Gastrocnemius medialis (tissue), 4 donors: Measurements from ENCODE around the gene CRYGN. TPM values are rescaled to one million over a fixed set of nuclear protein-coding genes. Genes with fewer than 3 reads are reported as not detected.

Source experiments
- ATAC-seq, 2 donors: fragments of 150-250 bp; one replicate each; pipeline ENCODE4 v1.9.1; 2016
- DNase-seq, 2 donors: peaks; one replicate each; pipeline ENCODE4 v3.0.0-alpha.2; 2019
- H3K27ac ChIP-seq, 4 donors: fragments of 200-600 bp; sonication (generic); 1 replicate in 1 of 4; 2 replicates in 3 of 4; pipeline ENCODE4 v1.5.1; 2016 to 2018; ENCODE audit warnings: mild to moderate bottlenecking in 2 of 4, moderate library complexity in 1 of 4
- H3K27me3 ChIP-seq, 3 donors: fragments of 200-600 bp; sonication (generic) in 2 of 3; 1 replicate in 1 of 3; 2 replicates in 2 of 3; pipeline versions ENCODE4 v1.5.1 to v1.6.0; 2016 to 2019; ENCODE audit warnings: mild to moderate bottlenecking in 1 of 3, moderate library complexity in 1 of 3
- H3K36me3 ChIP-seq, 2 donors: fragments of 200-600 bp; sonication (generic) in 1 of 2; one replicate each; pipeline ENCODE4 v1.5.1; 2017 to 2018
- H3K4me1 ChIP-seq, 2 donors: fragments of 200-600 bp; sonication (generic) in 1 of 2; one replicate each; pipeline ENCODE4 v1.5.1; 2016 to 2017; ENCODE audit warnings: mild to moderate bottlenecking in 2 of 2
- H3K4me3 ChIP-seq, 4 donors: fragments of 200-600 bp; sonication (generic) in 3 of 4; 1 replicate in 1 of 4; 2 replicates in 3 of 4; pipeline ENCODE4 v1.5.1; 2016 to 2019; ENCODE audit warnings: mild to moderate bottlenecking in 2 of 4
- H3K9me3 ChIP-seq, 3 donors: fragments of 200-600 bp; sonication (generic) in 2 of 3; 1 replicate in 1 of 3; 2 replicates in 2 of 3; pipeline ENCODE4 v1.5.1; 2016 to 2019
- CTCF ChIP-seq, 5 experiments: fragments of 450-650 bp in 3 of 5; fragments of 200-600 bp in 2 of 5; sonication (generic) in 2 of 5; IDR thresholded peaks in 4 of 5; conservative IDR thresholded peaks in 1 of 5; 1 replicate in 4 of 5; 2 replicates in 1 of 5; pipeline ENCODE4 v1.5.1; 2016 to 2019; ENCODE audit warnings: antibody characterized with exemption in 5 of 5, mild to moderate bottlenecking in 3 of 5, moderate library complexity in 3 of 5
- POLR2A ChIP-seq, 2 donors: fragments of 450-650 bp; IDR thresholded peaks; one replicate each; pipeline ENCODE4 v1.6.1; 2017; ENCODE audit warnings: antibody characterized with exemption in 2 of 2, mild to moderate bottlenecking in 2 of 2, moderate library complexity in 2 of 2
- in situ Hi-C, 4 donors: fragments of 200-750 bp; cut with MboI; loops; one replicate each; pipeline versions ENCODE4 v1.15.0 to v1.8.0; 2017; ENCODE audit warnings: low sequenced_read_pairs in 4 of 4
- intact Hi-C: fragments of 100-400 bp; cut with DNase I; formaldehyde crosslinking; loops from one replicate; pipeline ENCODE4 v1.15.1; 2023; ENCODE audit warnings: low total_unique reads
- total RNA-seq, 4 donors: library from RNA; depleted of rRNA; stranded (reverse); fragments of >200 nt; gene quantifications; one replicate each; pipeline versions ENCODE4 v1.1.0 to v1.2.3, GENCODE V29; 2016

CRYGN gene
- total RNA-seq, 4 donors from 2014 or later = not detected

DNA sequence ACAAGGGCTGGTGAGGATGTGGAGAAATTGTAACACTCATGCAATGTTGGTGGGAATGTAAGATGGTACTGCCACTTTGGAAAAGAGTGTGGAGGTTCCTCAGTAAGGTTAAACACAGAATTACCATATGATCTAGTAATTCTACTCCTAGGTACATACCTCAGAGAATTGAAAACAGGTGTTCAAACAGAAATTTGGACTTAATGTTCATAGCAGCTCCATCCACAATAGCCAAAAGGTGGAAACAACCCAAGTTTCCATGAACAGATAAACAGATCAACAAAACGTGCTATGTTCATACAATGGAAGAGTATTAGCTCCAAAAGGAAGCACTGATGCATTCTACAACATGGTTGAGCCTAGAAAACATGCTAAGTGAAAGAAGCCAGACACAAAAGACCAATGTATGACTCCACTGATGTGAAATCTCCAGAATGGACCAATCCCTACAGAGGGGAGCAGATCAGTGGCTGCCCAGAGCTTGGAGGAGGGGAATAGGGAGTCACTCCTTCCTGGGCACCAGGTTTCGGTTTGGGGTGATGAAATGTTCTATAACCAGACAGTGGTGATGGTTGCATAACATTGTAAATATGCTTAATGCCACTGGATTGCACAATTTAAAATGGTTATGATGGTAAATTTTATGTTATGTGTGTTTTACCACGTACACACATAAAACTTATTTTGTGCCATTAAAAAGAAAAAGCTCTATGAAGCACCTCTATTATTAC is 24.4 kb downstream of the CRYGN start:
- Histone ChIP-seq H3K36me3 (no peaks in the 10 kb centered on the region), H3K27me3 (peaks cover 18 to 24% (median 18%) of the 10 kb centered on the region in 3 donors), H3K27ac (no peak overlapping the region), H3K4me3 (no peak overlapping the region), H3K4me1 (peaks cover 0 to under 1% of the 10 kb centered on the region in 2 donors), H3K9me3 (no peaks in the 10 kb centered on the region)
- ATAC-seq (no peak), DNase-seq (no peak)
- intact Hi-C loops (no loop called here), in situ Hi-C loops (no loop called here)
- TF ChIP-seq POLR2A (IDR thresholded peaks at IDR 0.05) (no peak), CTCF (IDR thresholded peaks at IDR 0.05 in 4 of 5, conservative IDR thresholded peaks at IDR 0.05 in 1 of 5) (no peak)

DNA sequence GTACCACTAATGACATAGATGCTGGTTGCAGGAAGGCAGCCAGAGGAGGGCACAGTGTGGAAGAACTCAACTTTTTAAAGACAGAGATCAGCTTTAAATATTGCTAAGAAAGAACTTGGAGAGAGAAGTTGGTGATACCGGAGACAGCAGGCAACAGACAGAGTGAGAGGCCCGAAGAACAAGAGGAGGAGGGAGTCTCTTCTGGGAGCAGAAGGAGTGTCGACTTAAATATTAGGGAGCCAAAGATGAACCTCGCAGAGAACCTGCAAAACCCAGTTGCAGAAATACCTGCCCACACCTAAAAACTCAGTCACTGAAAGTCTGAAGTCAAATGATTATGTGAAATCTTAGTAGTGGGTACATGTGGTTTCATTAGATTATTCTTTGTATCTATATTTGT is 26.7 kb downstream of the CRYGN start:
- Histone ChIP-seq H3K36me3 (no peaks in the 10 kb centered on the region), H3K4me3 (no peak overlapping the region), H3K4me1 (peaks cover 4 to 9% of the 10 kb centered on the region in 2 donors), H3K9me3 (no peaks in the 10 kb centered on the region), H3K27ac (no peak overlapping the region), H3K27me3 (peaks cover 41 to 46% (median 41%) of the 10 kb centered on the region in 3 donors)
- in situ Hi-C loops (no loop called here), intact Hi-C loops (no loop called here)
- ATAC-seq (no peak), DNase-seq (no peak)
- TF ChIP-seq POLR2A (IDR thresholded peaks at IDR 0.05) (no peak), CTCF (IDR thresholded peaks at IDR 0.05 in 4 of 5, conservative IDR thresholded peaks at IDR 0.05 in 1 of 5) (no peak)

DNA sequence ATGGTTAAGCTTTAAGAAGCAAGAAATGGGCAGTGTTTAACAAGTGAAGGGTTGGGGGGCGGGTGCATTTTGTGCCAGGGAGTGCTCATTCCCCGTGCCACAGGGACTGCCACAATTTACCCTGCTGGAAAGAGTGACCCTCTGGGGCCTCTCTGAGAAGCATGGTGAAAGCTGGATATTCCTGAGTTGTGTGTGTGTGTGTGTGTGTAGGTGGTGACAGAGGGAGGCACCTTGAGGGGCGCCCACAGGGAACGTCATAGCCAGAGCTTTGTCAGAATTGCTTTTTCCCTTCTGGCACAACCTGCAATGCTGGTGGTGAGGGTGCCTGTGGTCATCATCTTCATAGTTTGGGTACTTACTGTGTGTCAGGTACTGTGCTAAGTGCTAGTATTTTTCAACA is 27.6 kb downstream of the CRYGN start:
- in situ Hi-C loops = no loop called here
- Histone ChIP-seq H3K27ac (no peak overlapping the region), H3K4me3 (no peak overlapping the region), H3K4me1 (peaks cover 4 to 9% of the 10 kb centered on the region in 2 donors), H3K27me3 (peaks cover 42 to 51% (median 42%) of the 10 kb centered on the region in 3 donors), H3K36me3 (no peaks in the 10 kb centered on the region), H3K9me3 (no peaks in the 10 kb centered on the region)
- intact Hi-C loops = no loop called here
- DNase-seq = no peak
- TF ChIP-seq CTCF (IDR thresholded peaks at IDR 0.05 in 4 of 5, conservative IDR thresholded peaks at IDR 0.05 in 1 of 5) = no peak
- no peak for TF ChIP-seq POLR2A (IDR thresholded peaks at IDR 0.05)
- no peak for ATAC-seq

- Histone ChIP-seq H3K27ac (no peak overlapping the region), H3K9me3 (no peaks in the 10 kb centered on the region), H3K36me3 (no peaks in the 10 kb centered on the region), H3K27me3 (peaks cover 42 to 51% (median 42%) of the 10 kb centered on the region in 3 donors), H3K4me3 (no peak overlapping the region), H3K4me1 (peaks cover 4 to 9% of the 10 kb centered on the region in 2 donors)
- ATAC-seq (no peak), DNase-seq (no peak)
- TF ChIP-seq POLR2A (IDR thresholded peaks at IDR 0.05) = no peak
- intact Hi-C loops = no loop called here
- in situ Hi-C loops = no loop called here
These were observed 28.4 kb downstream of the CRYGN start for GRCh38 chr7:151411551-151411950.

- in situ Hi-C loops (no loop called here), intact Hi-C loops (no loop called here)
- H3K27ac ChIP-seq = no peak overlapping the region
- H3K4me3 ChIP-seq = peak overlapping the region; percentile 45 to 51 (median 49)
- DNase-seq = no peak
- peaks cover 4 to 9% of the 10 kb centered on the region in 2 donors for H3K4me1 ChIP-seq
- TF ChIP-seq CTCF (IDR thresholded peaks at IDR 0.05 in 4 of 5, conservative IDR thresholded peaks at IDR 0.05 in 1 of 5) (no peak), POLR2A (IDR thresholded peaks at IDR 0.05) (no peak)
- no peaks in the 10 kb centered on the region for H3K9me3 ChIP-seq
- ATAC-seq = no peak
- peaks cover 42 to 50% (median 42%) of the 10 kb centered on the region in 3 donors for H3K27me3 ChIP-seq
- no peaks in the 10 kb centered on the region for H3K36me3 ChIP-seq
These were observed 29.2 kb downstream of the CRYGN start for GRCh38 chr7:151410405-151411390.
